ENCODE measurements around the gene SHISA9. TPM values are rescaled to one million over a fixed set of nuclear protein-coding genes. Genes with fewer than 3 reads are reported as not detected.

The SHISA9 gene
- total RNA-seq, 1 experiment from 2014 or later: 23.3 TPM

- no peak for DNase-seq (ENCODE audit: low read depth)
- in situ Hi-C loops (cut with HindIII; ENCODE audit: low pct_unique_long_range_greater_than_20kb, low sequenced_read_pairs): no loop called here
Observed at GRCh38 chr16:13041646-13042290, 140.4 kb downstream of the SHISA9 start.

- in situ Hi-C loops (cut with HindIII; ENCODE audit: low pct_unique_long_range_greater_than_20kb, low sequenced_read_pairs): no loop called here
- no peak for DNase-seq (ENCODE audit: low read depth)
Observed at GRCh38 chr16:13042291-13042685, 140.9 kb downstream of the SHISA9 start.

GRCh38 chr16:13046061-13046821, 144.8 kb downstream of the SHISA9 start:
- DNase-seq (ENCODE audit: low read depth): no peak
- in situ Hi-C loops (cut with HindIII; ENCODE audit: low pct_unique_long_range_greater_than_20kb, low sequenced_read_pairs): no loop called here

GRCh38 chr16:13047276-13047675, 145.9 kb downstream of the SHISA9 start:
- DNase-seq (ENCODE audit: low read depth): no peak
- in situ Hi-C loops (cut with HindIII; ENCODE audit: low pct_unique_long_range_greater_than_20kb, low sequenced_read_pairs): no loop called here

GRCh38 chr16:13049688-13050087, 148.3 kb downstream of the SHISA9 start:
- DNase-seq (ENCODE audit: low read depth): no peak

GRCh38 chr16:13052431-13052830, 151.0 kb downstream of the SHISA9 start:
- DNase-seq (ENCODE audit: low read depth): no peak

More at GRCh38 chr16:13049688-13050087, 148.3 kb downstream of the SHISA9 start:
- in situ Hi-C loops (cut with HindIII; ENCODE audit: low pct_unique_long_range_greater_than_20kb, low sequenced_read_pairs): no loop called here

GRCh38 chr16:13055480-13055879, 154.1 kb downstream of the SHISA9 start:
- in situ Hi-C loops (cut with HindIII; ENCODE audit: low pct_unique_long_range_greater_than_20kb, low sequenced_read_pairs): no loop called here
- no peak for DNase-seq (ENCODE audit: low read depth)

More at GRCh38 chr16:13052431-13052830, 151.0 kb downstream of the SHISA9 start:
- in situ Hi-C loops (cut with HindIII; ENCODE audit: low pct_unique_long_range_greater_than_20kb, low sequenced_read_pairs): no loop called here

GRCh38 chr16:13056607-13057006, 155.2 kb downstream of the SHISA9 start:
- in situ Hi-C loops (cut with HindIII; ENCODE audit: low pct_unique_long_range_greater_than_20kb, low sequenced_read_pairs): no loop called here
- no peak for DNase-seq (ENCODE audit: low read depth)

- DNase-seq (ENCODE audit: low read depth): no peak
- in situ Hi-C loops (cut with HindIII; ENCODE audit: low pct_unique_long_range_greater_than_20kb, low sequenced_read_pairs): no loop called here
Observed at GRCh38 chr16:13060932-13061331, 159.5 kb downstream of the SHISA9 start.

GRCh38 chr16:13061691-13062090, 160.3 kb downstream of the SHISA9 start:
- in situ Hi-C loops (cut with HindIII; ENCODE audit: low pct_unique_long_range_greater_than_20kb, low sequenced_read_pairs): no loop called here

GRCh38 chr16:13062219-13062618, 160.8 kb downstream of the SHISA9 start:
- DNase-seq (ENCODE audit: low read depth): no peak
- in situ Hi-C loops (cut with HindIII; ENCODE audit: low pct_unique_long_range_greater_than_20kb, low sequenced_read_pairs): no loop called here

More at GRCh38 chr16:13061691-13062090, 160.3 kb downstream of the SHISA9 start:
- no peak for DNase-seq (ENCODE audit: low read depth)

GRCh38 chr16:13063457-13063856, 162.1 kb downstream of the SHISA9 start:
- in situ Hi-C loops (cut with HindIII; ENCODE audit: low pct_unique_long_range_greater_than_20kb, low sequenced_read_pairs): no loop called here

GRCh38 chr16:13064821-13065220, 163.4 kb downstream of the SHISA9 start:
- in situ Hi-C loops (cut with HindIII; ENCODE audit: low pct_unique_long_range_greater_than_20kb, low sequenced_read_pairs): no loop called here
- no peak for DNase-seq (ENCODE audit: low read depth)

More at GRCh38 chr16:13063457-13063856, 162.1 kb downstream of the SHISA9 start:
- DNase-seq (ENCODE audit: low read depth): no peak

GRCh38 chr16:13067648-13068047, 166.2 kb downstream of the SHISA9 start:
- in situ Hi-C loops (cut with HindIII; ENCODE audit: low pct_unique_long_range_greater_than_20kb, low sequenced_read_pairs): no loop called here

GRCh38 chr16:13068912-13069583, 167.7 kb downstream of the SHISA9 start:
- in situ Hi-C loops (cut with HindIII; ENCODE audit: low pct_unique_long_range_greater_than_20kb, low sequenced_read_pairs): no loop called here
- DNase-seq (ENCODE audit: low read depth): no peak

More at GRCh38 chr16:13067648-13068047, 166.2 kb downstream of the SHISA9 start:
- no peak for DNase-seq (ENCODE audit: low read depth)

GRCh38 chr16:13070268-13070667, 168.9 kb downstream of the SHISA9 start:
- DNase-seq (ENCODE audit: low read depth): no peak
- in situ Hi-C loops (cut with HindIII; ENCODE audit: low pct_unique_long_range_greater_than_20kb, low sequenced_read_pairs): no loop called here

- DNase-seq (ENCODE audit: low read depth): no peak
- in situ Hi-C loops (cut with HindIII; ENCODE audit: low pct_unique_long_range_greater_than_20kb, low sequenced_read_pairs): no loop called here
Observed at GRCh38 chr16:13076878-13077277, 175.5 kb downstream of the SHISA9 start.

- in situ Hi-C loops (cut with HindIII; ENCODE audit: low pct_unique_long_range_greater_than_20kb, low sequenced_read_pairs): no loop called here
- no peak for DNase-seq (ENCODE audit: low read depth)
Observed at GRCh38 chr16:13077816-13078215, 176.4 kb downstream of the SHISA9 start.

GRCh38 chr16:13080531-13080930, 179.1 kb downstream of the SHISA9 start:
- in situ Hi-C loops (cut with HindIII; ENCODE audit: low pct_unique_long_range_greater_than_20kb, low sequenced_read_pairs): no loop called here
- DNase-seq (ENCODE audit: low read depth): no peak

All from Caki2 (cell line).